CD8-positive, alpha-beta memory T cell (primary cell): ENCODE measurements around the gene TMEM61. TPM values are rescaled to one million over a fixed set of nuclear protein-coding genes. Genes with fewer than 3 reads are reported as not detected.
A peak's percentile ranks its signal among the peaks of the same experiment; 100 is the strongest.
"Not testable (repeated sequence)": the region's sequence is repeated elsewhere in the genome, so short reads cannot be mapped to it uniquely, and the experiment has no call there.

ENCODE experiments used
- CTCF ChIA-PET: fragments of 350-600 bp; sonication (Branson Sonifier 250); formaldehyde crosslinking; loops from one replicate; lab custom pipeline; 2021; ENCODE audit warnings: antibody characterized with exemption; lab: Charles Lee
- POLR2A ChIA-PET: fragments of 350-600 bp; sonication (Branson Sonifier 250); formaldehyde crosslinking; loops from one replicate; lab custom pipeline; 2021; ENCODE audit warnings: antibody characterized with exemption; lab: Charles Lee
- DNase-seq, 5 donors: peaks; one replicate each; pipeline versions ENCODE4 v3.0.0 to v3.0.0-alpha.2; 2020 to 2022; ENCODE audit warnings: mixed read lengths in 1 of 5
- H3K27ac ChIP-seq: one replicate; pipeline ENCODE4 v1.7.0; 2013; ENCODE audit warnings: low read depth, mild to moderate bottlenecking, low read length, moderate library complexity
- H3K27me3 ChIP-seq: 2 replicates; pipeline ENCODE4 v1.7.0; 2013; ENCODE audit warnings: low read length, mild to moderate bottlenecking; ENCODE audit not compliant: insufficient read depth, poor library complexity, severe bottlenecking
- H3K36me3 ChIP-seq: 2 replicates; pipeline ENCODE4 v1.7.0; 2013; ENCODE audit warnings: mild to moderate bottlenecking, low read length, moderate library complexity; ENCODE audit not compliant: insufficient read depth
- H3K4me1 ChIP-seq: 2 replicates; pipeline ENCODE4 v1.7.0; 2013; ENCODE audit warnings: mild to moderate bottlenecking, low read length, moderate library complexity; ENCODE audit not compliant: insufficient read depth
- H3K4me3 ChIP-seq: 2 replicates; pipeline ENCODE4 v1.7.0; 2013; ENCODE audit warnings: mild to moderate bottlenecking, low read length
- H3K9me3 ChIP-seq: 2 replicates; pipeline ENCODE4 v1.7.0; 2013; ENCODE audit warnings: mild to moderate bottlenecking, low read length
- H3K27ac Mint-ChIP-seq, 8 donors: one replicate each; pipeline ENCODE4 v1.8.0; 2020 to 2021; ENCODE audit warnings: mixed read lengths in 8 of 8, mild to moderate bottlenecking in 6 of 8, inconsistent platforms in 3 of 8, moderate library complexity in 3 of 8
- H3K27me3 Mint-ChIP-seq, 2 donors: one replicate each; pipeline ENCODE4 v1.8.0; 2020 to 2021; ENCODE audit warnings: mixed read lengths in 2 of 2, mild to moderate bottlenecking in 1 of 2, moderate library complexity in 1 of 2
- H3K36me3 Mint-ChIP-seq, 3 donors: one replicate each; pipeline ENCODE4 v1.8.0; 2020 to 2021; ENCODE audit warnings: mixed read lengths in 3 of 3, inconsistent platforms in 1 of 3, mild to moderate bottlenecking in 1 of 3
- H3K4me1 Mint-ChIP-seq, 3 donors: one replicate each; pipeline ENCODE4 v1.8.0; 2020 to 2021; ENCODE audit warnings: mixed read lengths in 3 of 3, inconsistent platforms in 1 of 3, mild to moderate bottlenecking in 1 of 3
- H3K4me3 Mint-ChIP-seq, 7 donors: one replicate each; pipeline ENCODE4 v1.8.0; 2020 to 2021; ENCODE audit warnings: mixed read lengths in 7 of 7, mild to moderate bottlenecking in 6 of 7, moderate library complexity in 4 of 7, inconsistent platforms in 2 of 7
- H3K9me3 Mint-ChIP-seq, 5 donors: one replicate each; pipeline ENCODE4 v1.8.0; 2020 to 2022; ENCODE audit warnings: mixed read lengths in 5 of 5, mild to moderate bottlenecking in 3 of 5, moderate library complexity in 2 of 5, inconsistent platforms in 1 of 5
- polyA plus RNA-seq: library from polyadenylated mRNA; unstranded; fragments of 300-500 nt; fragmentation: Illumina TruSeq; gene quantifications from one replicate; pipeline ENCODE4 v1.2.3, GENCODE V29; 2021
- total RNA-seq, 2 experiments: library from RNA; stranded (reverse); gene quantifications; one replicate each; pipeline ENCODE4 v1.2.3, GENCODE V29; 2021

The TMEM61 gene
- total and polyA plus RNA-seq, 3 experiments from 2014 or later = not detected

DNA sequence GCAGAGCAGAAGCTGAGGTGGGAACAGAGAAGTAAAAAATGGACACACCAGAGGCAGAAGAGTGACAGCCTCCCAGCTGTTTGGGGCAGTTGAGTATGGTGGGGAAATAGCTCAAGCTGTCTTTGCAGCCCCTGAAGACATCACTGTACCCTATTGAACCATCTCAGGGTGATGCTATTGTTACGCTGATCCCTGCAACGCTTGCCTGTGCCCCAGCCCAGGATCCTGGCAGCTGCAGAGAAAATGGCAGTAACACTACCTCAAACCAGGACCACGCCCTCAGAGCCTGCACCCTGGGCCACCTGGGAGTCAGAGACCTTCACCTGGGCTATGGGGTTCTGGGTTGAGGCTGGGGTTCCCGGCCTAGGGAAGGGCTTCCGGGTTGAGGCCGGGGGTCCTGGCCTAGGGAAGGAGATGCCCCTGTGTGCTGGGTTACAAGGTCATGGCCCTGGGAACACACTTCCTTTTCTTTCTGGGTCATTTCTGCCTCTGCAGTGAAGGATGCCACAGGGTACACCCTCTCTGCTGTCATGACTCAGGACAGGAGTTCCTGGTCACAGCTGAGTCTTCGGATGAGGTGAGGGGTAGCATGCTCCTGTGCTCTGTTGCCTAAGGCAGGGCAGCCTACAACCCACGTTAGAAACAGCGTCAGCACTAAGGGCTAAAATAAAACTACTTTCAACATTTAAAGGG lies 29.9 kb downstream of the TMEM61 start:
- H3K27me3 ChIP-seq = no peaks in the 10 kb centered on the region
- Mint-ChIP-seq H3K36me3 (no peaks in the 10 kb centered on the region), H3K4me3 (no peak overlapping the region), H3K27me3 (peaks cover 12 to 16% of the 10 kb centered on the region in 2 donors), H3K27ac (peak overlapping the region in 1 of 8 donors; percentile 56), H3K9me3 (no peaks in the 10 kb centered on the region), H3K4me1 (no peaks in the 10 kb centered on the region)
- no peak overlapping the region for H3K27ac ChIP-seq
- H3K36me3 ChIP-seq = no peaks in the 10 kb centered on the region
- POLR2A ChIA-PET = no interaction called here
- DNase-seq = no peak
- no peak overlapping the region for H3K4me3 ChIP-seq
- no peaks in the 10 kb centered on the region for H3K9me3 ChIP-seq
- CTCF ChIA-PET = interaction anchor here (1.0 kb wide), 2 partner anchors 11 to 14 kb away, joined by 3 read pairs; no protein-coding TSS in a partner anchor
- H3K4me1 ChIP-seq = no peaks in the 10 kb centered on the region

DNA sequence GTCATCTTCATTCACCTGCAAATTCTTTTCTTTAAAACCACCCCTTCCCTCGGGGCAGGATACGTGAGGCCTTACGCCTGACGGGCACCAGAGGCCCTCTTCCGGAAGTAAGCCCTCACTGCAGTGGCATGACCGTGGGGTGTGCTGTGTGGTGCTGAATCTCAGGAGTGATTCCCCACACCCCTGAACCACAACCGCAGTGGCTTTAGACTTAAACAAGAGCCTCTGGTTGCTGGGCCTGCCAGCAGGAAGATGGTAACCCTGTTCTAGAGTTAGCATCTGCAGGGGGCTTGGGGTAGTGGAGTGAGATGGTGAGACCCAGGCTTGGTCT lies 30.4 kb downstream of the TMEM61 start:
- Histone ChIP-seq H3K4me3 (no peak overlapping the region), H3K9me3 (no peaks in the 10 kb centered on the region), H3K4me1 (no peaks in the 10 kb centered on the region), H3K36me3 (no peaks in the 10 kb centered on the region), H3K27me3 (no peaks in the 10 kb centered on the region), H3K27ac (no peak overlapping the region)
- ChIA-PET POLR2A (no interaction called here), CTCF (no interaction called here)
- DNase-seq = peak in 1 of 5 donors; percentile 9
- Mint-ChIP-seq H3K4me3 (no peak overlapping the region), H3K27me3 (peaks cover 14 to 18% of the 10 kb centered on the region in 2 donors), H3K36me3 (no peaks in the 10 kb centered on the region), H3K9me3 (no peaks in the 10 kb centered on the region), H3K4me1 (no peaks in the 10 kb centered on the region), H3K27ac (no peak overlapping the region)

GRCh38 chr1:55012661-55013060 lies 32.2 kb downstream of the TMEM61 start:
- no peaks in the 10 kb centered on the region for H3K9me3 ChIP-seq
- no peak for DNase-seq
- no peaks in the 10 kb centered on the region for H3K36me3 ChIP-seq
- no peak overlapping the region for H3K27ac Mint-ChIP-seq
- no peaks in the 10 kb centered on the region for H3K4me1 ChIP-seq
- H3K4me1 Mint-ChIP-seq = no peaks in the 10 kb centered on the region
- CTCF ChIA-PET = no interaction called here
- H3K36me3 Mint-ChIP-seq = no peaks in the 10 kb centered on the region
- H3K27me3 Mint-ChIP-seq = peaks cover 14 to 18% of the 10 kb centered on the region in 2 donors
- POLR2A ChIA-PET = no interaction called here
- H3K4me3 ChIP-seq = no peak overlapping the region
- H3K4me3 Mint-ChIP-seq = no peak overlapping the region
- no peak overlapping the region for H3K27ac ChIP-seq
- H3K9me3 Mint-ChIP-seq = no peaks in the 10 kb centered on the region
- H3K27me3 ChIP-seq = no peaks in the 10 kb centered on the region

GRCh38 chr1:55015123-55015522 lies 34.7 kb downstream of the TMEM61 start:
- Mint-ChIP-seq H3K36me3 (no peaks in the 10 kb centered on the region), H3K27me3 (peaks cover 15 to 31% of the 10 kb centered on the region in 2 donors), H3K9me3 (no peaks in the 10 kb centered on the region), H3K4me1 (no peaks in the 10 kb centered on the region), H3K27ac (no peak overlapping the region), H3K4me3 (no peak overlapping the region)
- Histone ChIP-seq H3K9me3 (no peaks in the 10 kb centered on the region), H3K4me3 (no peak overlapping the region), H3K27ac (no peak overlapping the region), H3K27me3 (no peaks in the 10 kb centered on the region), H3K4me1 (no peaks in the 10 kb centered on the region), H3K36me3 (no peaks in the 10 kb centered on the region)
- POLR2A ChIA-PET = no interaction called here
- CTCF ChIA-PET = interaction anchor here (1.4 kb wide), 1 partner anchor 19 kb away, joined by 5 read pairs; no protein-coding TSS in a partner anchor
- DNase-seq = no peak

GRCh38 chr1:55015731-55016620 lies 35.5 kb downstream of the TMEM61 start:
- Histone ChIP-seq H3K27me3 (no peaks in the 10 kb centered on the region), H3K4me1 (no peaks in the 10 kb centered on the region), H3K27ac (no peak overlapping the region), H3K4me3 (no peak overlapping the region), H3K36me3 (no peaks in the 10 kb centered on the region), H3K9me3 (no peaks in the 10 kb centered on the region)
- Mint-ChIP-seq H3K4me3 (no peak overlapping the region), H3K4me1 (no peaks in the 10 kb centered on the region), H3K36me3 (no peaks in the 10 kb centered on the region), H3K27ac (no peak overlapping the region), H3K9me3 (no peaks in the 10 kb centered on the region), H3K27me3 (peaks cover 15 to 40% of the 10 kb centered on the region in 2 donors)
- ChIA-PET POLR2A (no interaction called here), CTCF (interaction anchor here (1.4 kb wide), 1 partner anchor 20 kb away, joined by 5 read pairs; no protein-coding TSS in a partner anchor)
- DNase-seq = no peak

DNA sequence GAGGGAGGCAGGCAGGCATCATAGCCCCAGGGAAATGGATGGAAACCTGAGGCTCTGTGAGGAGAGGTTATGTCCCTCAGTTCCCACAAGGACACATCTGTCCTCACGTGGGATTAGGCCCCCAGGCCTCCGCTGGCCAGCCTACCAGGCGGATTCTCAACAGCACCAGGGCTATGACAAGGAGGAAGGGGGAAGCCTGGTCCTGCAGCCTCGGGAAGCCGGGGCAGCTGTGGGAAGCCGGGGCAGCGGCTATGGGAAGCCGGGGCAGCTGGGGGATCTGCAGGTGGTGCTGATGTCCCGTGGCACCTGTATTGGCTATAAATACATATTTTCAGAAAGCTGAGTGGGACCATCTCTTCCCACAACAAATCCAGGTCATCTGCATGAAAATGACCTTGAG lies 38.0 kb downstream of the TMEM61 start:
- Mint-ChIP-seq H3K4me1 (no peaks in the 10 kb centered on the region), H3K36me3 (no peaks in the 10 kb centered on the region), H3K9me3 (no peaks in the 10 kb centered on the region), H3K27ac (no peak overlapping the region), H3K27me3 (peaks cover 13 to 47% of the 10 kb centered on the region in 2 donors), H3K4me3 (no peak overlapping the region)
- no peak overlapping the region for H3K4me3 ChIP-seq
- no peak for DNase-seq
- ChIA-PET CTCF (no interaction called here), POLR2A (no interaction called here)
- H3K36me3 ChIP-seq = no peaks in the 10 kb centered on the region
- no peaks in the 10 kb centered on the region for H3K27me3 ChIP-seq
- no peaks in the 10 kb centered on the region for H3K9me3 ChIP-seq
- no peaks in the 10 kb centered on the region for H3K4me1 ChIP-seq
- no peak overlapping the region for H3K27ac ChIP-seq

DNA sequence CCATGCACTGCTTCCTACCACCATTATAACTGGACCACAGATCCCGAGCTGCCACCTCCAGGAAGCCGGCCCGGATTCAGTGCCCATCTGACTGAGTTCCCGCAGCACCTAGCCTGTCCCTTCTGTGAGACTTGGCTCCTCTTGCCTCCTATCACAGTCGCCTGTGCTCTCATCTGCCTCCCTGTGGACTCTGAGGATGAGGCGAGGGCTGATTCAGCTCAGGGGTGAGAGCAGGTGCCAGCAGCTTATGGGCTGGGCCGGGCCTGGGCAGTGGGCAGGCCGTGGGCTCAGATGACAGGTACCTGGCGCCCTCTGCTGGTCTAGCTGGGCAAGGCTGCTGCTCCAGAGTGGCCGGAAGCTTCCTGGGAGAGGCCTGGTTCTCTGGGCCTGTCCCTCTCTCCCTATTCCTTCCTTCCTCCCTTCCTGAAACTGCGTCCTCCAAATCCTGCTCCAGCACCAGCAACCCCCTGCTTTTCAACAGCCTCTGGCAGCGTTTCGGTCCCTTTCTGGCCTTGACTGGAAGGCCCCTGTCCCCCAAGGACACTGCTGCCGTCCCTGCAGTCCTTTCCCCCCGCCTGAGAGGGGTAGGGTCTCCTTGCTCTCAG lies 41.6 kb downstream of the TMEM61 start:
- H3K36me3 ChIP-seq = no peaks in the 10 kb centered on the region
- H3K27me3 Mint-ChIP-seq = peaks cover 1 to 37% of the 10 kb centered on the region in 2 donors
- DNase-seq = peak; percentile 23 to 59 (median 48)
- ChIA-PET CTCF (interaction anchor here (0.7 to 2.1 kb wide), 7 partner anchors 8 to 77 kb away, joined by 3 to 13 read pairs (median 4); no protein-coding TSS in a partner anchor), POLR2A (no interaction called here)
- H3K4me3 ChIP-seq = no peak overlapping the region
- peak overlapping the region in 1 of 8 donors; percentile 42 for H3K27ac Mint-ChIP-seq
- no peaks in the 10 kb centered on the region for H3K4me1 ChIP-seq
- no peaks in the 10 kb centered on the region for H3K9me3 Mint-ChIP-seq
- H3K4me1 Mint-ChIP-seq = peaks cover 0 to 4% (median 3%) of the 10 kb centered on the region in 3 donors
- H3K36me3 Mint-ChIP-seq = no peaks in the 10 kb centered on the region
- no peaks in the 10 kb centered on the region for H3K9me3 ChIP-seq
- H3K27ac ChIP-seq = no peak overlapping the region
- H3K4me3 Mint-ChIP-seq = no peak overlapping the region
- no peaks in the 10 kb centered on the region for H3K27me3 ChIP-seq

DNA sequence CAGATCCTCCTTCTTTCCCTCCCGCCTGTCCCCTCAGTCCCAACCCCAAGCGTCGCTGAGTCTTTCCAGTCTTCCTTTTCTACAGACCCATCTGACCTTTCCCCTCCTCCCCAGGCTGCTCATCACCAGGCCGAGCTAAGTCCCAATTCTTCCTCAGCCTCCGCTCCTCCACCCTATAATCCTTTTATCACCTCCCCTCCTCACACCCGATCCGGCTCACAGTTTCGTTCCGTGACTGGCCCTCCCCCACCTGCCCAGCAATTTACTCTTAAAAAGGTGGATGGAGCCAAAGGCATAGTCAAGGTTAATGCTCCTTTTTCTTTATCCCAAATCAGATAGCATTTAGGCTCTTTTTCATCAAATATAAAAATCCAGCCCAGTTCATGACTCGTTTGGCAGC lies 43.7 kb downstream of the TMEM61 start:
- peak overlapping the region in 1 of 8 donors; percentile 24 for H3K27ac Mint-ChIP-seq
- H3K27me3 ChIP-seq, H3K36me3 ChIP-seq, CTCF ChIA-PET, H3K4me1 ChIP-seq, POLR2A ChIA-PET, H3K27ac ChIP-seq, H3K4me3 Mint-ChIP-seq, DNase-seq, H3K9me3 ChIP-seq, H3K4me1 Mint-ChIP-seq, H3K9me3 Mint-ChIP-seq, H3K4me3 ChIP-seq, H3K36me3 Mint-ChIP-seq: not testable (repeated sequence)
- H3K27me3 Mint-ChIP-seq = peaks cover 2 to 27% of the 10 kb centered on the region in 2 donors
